Fibroblast of lung (primary cell): ENCODE data around the gene DUSP7. TPM values are rescaled to one million over a fixed set of nuclear protein-coding genes. Genes with fewer than 3 reads are reported as not detected.

Experiments
- DNase-seq, 2 donors: peaks; one replicate each; pipeline versions ENCODE4 v3.0.0 to v3.0.0-alpha.2; 2010; ENCODE audit warnings: low read depth in 2 of 2
- H2AFZ ChIP-seq: 2 replicates; pipeline ENCODE4 v1.5.1; 2012; ENCODE audit warnings: low read length, control low read depth, inconsistent platforms
- H3K27ac ChIP-seq: 2 replicates; pipeline ENCODE4 v1.5.1; 2011; ENCODE audit warnings: low read length, control low read depth; ENCODE audit not compliant: insufficient read depth
- H3K27me3 ChIP-seq: 2 replicates; pipeline ENCODE4 v1.5.1; 2011; ENCODE audit warnings: mild to moderate bottlenecking, low read length; ENCODE audit not compliant: control insufficient read depth, insufficient read depth
- H3K36me3 ChIP-seq: 2 replicates; pipeline ENCODE4 v1.5.1; 2011; ENCODE audit warnings: low read length; ENCODE audit not compliant: control insufficient read depth, insufficient read depth
- H3K4me1 ChIP-seq: 2 replicates; pipeline ENCODE4 v1.5.1; 2011; ENCODE audit warnings: low read length; ENCODE audit not compliant: control insufficient read depth, insufficient read depth; ENCODE audit errors: extremely low read depth
- H3K4me2 ChIP-seq: 2 replicates; pipeline ENCODE4 v1.5.1; 2011; ENCODE audit warnings: low read length, control low read depth; ENCODE audit not compliant: insufficient read depth; ENCODE audit errors: extremely low read depth
- H3K4me3 ChIP-seq, 4 experiments: fragments of 200-600 bp in 1 of 4; sonication (generic) in 1 of 4; replicated peaks in 1 of 4; 2 replicates each; pipeline ENCODE4 v1.5.1; 2011 to 2016; ENCODE audit warnings: low read length in 4 of 4, low read depth in 3 of 4, mild to moderate bottlenecking in 3 of 4, control low read depth in 2 of 4, inconsistent platforms in 1 of 4, mixed read lengths in 1 of 4; ENCODE audit not compliant: insufficient read depth in 1 of 4; ENCODE audit errors: control extremely low read depth in 1 of 4
- H3K79me2 ChIP-seq: 2 replicates; pipeline ENCODE4 v1.5.1; 2012; ENCODE audit warnings: mild to moderate bottlenecking, low read length, inconsistent platforms; ENCODE audit not compliant: control insufficient read depth, insufficient read depth
- H3K9ac ChIP-seq: 2 replicates; pipeline ENCODE4 v1.5.1; 2011; ENCODE audit warnings: mild to moderate bottlenecking, low read length, control low read depth; ENCODE audit not compliant: insufficient read depth
- H3K9me3 ChIP-seq: 2 replicates; pipeline ENCODE4 v1.5.1; 2012; ENCODE audit warnings: low read depth, low read length; ENCODE audit not compliant: control insufficient read depth, insufficient read depth
- H4K20me1 ChIP-seq: 2 replicates; pipeline ENCODE4 v1.5.1; 2011; ENCODE audit warnings: low read length; ENCODE audit not compliant: control insufficient read depth, insufficient read depth; ENCODE audit errors: extremely low read depth
- EZH2 ChIP-seq: IDR thresholded peaks from 2 replicates; pipeline ENCODE4 v1.5.1; 2012; ENCODE audit warnings: low read length, control low read depth, mild to moderate bottlenecking; ENCODE audit errors: missing control alignments
- polyA plus RNA-seq, 2 donors: library from polyadenylated mRNA; depleted of rRNA in 1 of 2; stranded (reverse) in 1 of 2; unstranded in 1 of 2; fragments of >200 nt; gene quantifications; 2 replicates each; pipeline ENCODE4 v1.2.1, GENCODE V29; 2011 to 2012; ENCODE audit warnings: missing spikeins in 1 of 2
- total RNA-seq: library from RNA; depleted of rRNA; stranded (reverse); fragments of >200 nt; gene quantifications from 2 replicates; pipeline ENCODE4 v1.2.1, GENCODE V29; 2014
- TF ChIP-seq, protein P1 (sequence below), 2 donors: IDR thresholded peaks in 1 of 2; conservative IDR thresholded peaks in 1 of 2; 1 replicate in 1 of 2; 2 replicates in 1 of 2; pipeline ENCODE4 v1.5.1; 2011 to 2012; ENCODE audit warnings: low read length in 2 of 2, control low read depth in 1 of 2, inconsistent platforms in 1 of 2, low read depth in 1 of 2, mild to moderate bottlenecking in 1 of 2

The DUSP7 gene
- total and polyA plus RNA-seq, 2 donors (not counting 1 experiment from before 2014, with no cell fraction given): 5.6 to 26.5 TPM

- Histone ChIP-seq H3K27me3 (no peaks in the 10 kb centered on the region), H3K36me3 (peaks cover 2% of the 10 kb centered on the region), H3K27ac (no peak overlapping the region), H3K79me2 (no peaks in the 10 kb centered on the region), H3K4me1 (no peaks in the 10 kb centered on the region), H3K4me3 (no peak overlapping the region), H3K9me3 (no peaks in the 10 kb centered on the region), H4K20me1 (no peaks in the 10 kb centered on the region), H3K4me2 (no peak overlapping the region), H2AFZ (no peak overlapping the region), H3K9ac (no peak overlapping the region)
- no peak for TF ChIP-seq EZH2
- TF ChIP-seq, protein P1, sequence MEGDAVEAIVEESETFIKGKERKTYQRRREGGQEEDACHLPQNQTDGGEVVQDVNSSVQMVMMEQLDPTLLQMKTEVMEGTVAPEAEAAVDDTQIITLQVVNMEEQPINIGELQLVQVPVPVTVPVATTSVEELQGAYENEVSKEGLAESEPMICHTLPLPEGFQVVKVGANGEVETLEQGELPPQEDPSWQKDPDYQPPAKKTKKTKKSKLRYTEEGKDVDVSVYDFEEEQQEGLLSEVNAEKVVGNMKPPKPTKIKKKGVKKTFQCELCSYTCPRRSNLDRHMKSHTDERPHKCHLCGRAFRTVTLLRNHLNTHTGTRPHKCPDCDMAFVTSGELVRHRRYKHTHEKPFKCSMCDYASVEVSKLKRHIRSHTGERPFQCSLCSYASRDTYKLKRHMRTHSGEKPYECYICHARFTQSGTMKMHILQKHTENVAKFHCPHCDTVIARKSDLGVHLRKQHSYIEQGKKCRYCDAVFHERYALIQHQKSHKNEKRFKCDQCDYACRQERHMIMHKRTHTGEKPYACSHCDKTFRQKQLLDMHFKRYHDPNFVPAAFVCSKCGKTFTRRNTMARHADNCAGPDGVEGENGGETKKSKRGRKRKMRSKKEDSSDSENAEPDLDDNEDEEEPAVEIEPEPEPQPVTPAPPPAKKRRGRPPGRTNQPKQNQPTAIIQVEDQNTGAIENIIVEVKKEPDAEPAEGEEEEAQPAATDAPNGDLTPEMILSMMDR (conservative IDR thresholded peaks at IDR 0.05 in 1 of 2, IDR thresholded peaks at IDR 0.05 in 1 of 2; ENCODE audit: low read depth in 1 of 2, low read length in 2 of 2): no peak
- DNase-seq: no peak
Measured at GRCh38 chr3:52069855-52070254, 13.5 kb upstream of the DUSP7 start.

DNA sequence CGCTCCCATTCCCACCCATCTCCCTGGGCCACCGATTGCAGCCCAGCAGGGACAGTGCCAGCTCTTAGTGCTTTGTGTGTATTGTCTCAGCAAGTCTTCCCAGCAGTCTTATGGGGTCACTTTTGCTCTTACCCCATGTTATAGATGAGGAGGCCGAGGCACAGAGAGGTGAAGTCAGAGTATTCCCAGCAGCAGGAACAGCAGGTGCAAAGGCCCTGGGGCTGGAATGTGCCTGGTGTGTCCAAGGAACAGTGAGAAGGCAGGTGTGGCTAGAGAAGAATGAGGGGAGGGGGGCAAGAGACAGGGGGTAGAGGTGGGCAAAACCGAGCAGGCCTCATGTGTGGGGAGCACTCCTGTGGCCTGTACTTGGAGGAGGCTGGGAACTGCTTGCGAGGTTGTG lies 12.8 kb upstream of the DUSP7 start:
- Histone ChIP-seq H4K20me1 (no peaks in the 10 kb centered on the region), H3K36me3 (no peaks in the 10 kb centered on the region), H3K4me3 (no peak overlapping the region), H3K4me2 (no peak overlapping the region), H3K9me3 (no peaks in the 10 kb centered on the region), H3K27ac (no peak overlapping the region), H3K9ac (no peak overlapping the region), H3K79me2 (no peaks in the 10 kb centered on the region), H3K27me3 (no peaks in the 10 kb centered on the region), H2AFZ (no peak overlapping the region), H3K4me1 (no peaks in the 10 kb centered on the region)
- no peak for DNase-seq
- TF ChIP-seq, protein P1 (conservative IDR thresholded peaks at IDR 0.05 in 1 of 2, IDR thresholded peaks at IDR 0.05 in 1 of 2; ENCODE audit: low read depth in 1 of 2, low read length in 2 of 2): no peak
- no peak for TF ChIP-seq EZH2

- Histone ChIP-seq H3K4me1 (no peaks in the 10 kb centered on the region), H3K27ac (no peak overlapping the region), H4K20me1 (no peaks in the 10 kb centered on the region), H2AFZ (no peak overlapping the region), H3K4me3 (no peak overlapping the region), H3K27me3 (no peaks in the 10 kb centered on the region), H3K36me3 (no peaks in the 10 kb centered on the region), H3K79me2 (no peaks in the 10 kb centered on the region), H3K4me2 (no peak overlapping the region), H3K9me3 (no peaks in the 10 kb centered on the region), H3K9ac (no peak overlapping the region)
- TF ChIP-seq EZH2: no peak
- DNase-seq: no peak
Measured at GRCh38 chr3:52068730-52069129, 12.4 kb upstream of the DUSP7 start.
